K562 (cell line): Measurements from ENCODE around the gene PDE6G. TPM values are rescaled to one million over a fixed set of nuclear protein-coding genes. Genes with fewer than 3 reads are reported as not detected.
A peak's percentile ranks its signal among the peaks of the same experiment; 100 is the strongest.

ENCODE experiments used
- CREM ChIP-seq: IDR thresholded peaks from 2 replicates; pipeline ENCODE4 v1.6.1; 2014; ENCODE audit warnings: antibody characterized with exemption, low read depth
- CXXC5 ChIP-seq: fragments of 250-450 bp; sonication (Bioruptor Pico); IDR thresholded peaks from 2 replicates; pipeline ENCODE4 v1.8.0; 2022; ENCODE audit warnings: inconsistent platforms, mild to moderate bottlenecking, moderate library complexity
- DPF2 ChIP-seq: fragments of 450-650 bp; IDR thresholded peaks from 2 replicates; pipeline ENCODE4 v1.6.1; 2016
- ELF4 ChIP-seq: fragments of 450-650 bp; formaldehyde crosslinking; IDR thresholded peaks from 2 replicates; pipeline ENCODE4 v1.4.0; 2022; ENCODE audit warnings: missing genetic modification characterization
- GTF2E2 ChIP-seq: fragments of 200-800 bp; sonication (Bioruptor generic); IDR thresholded peaks from 2 replicates; pipeline ENCODE4 v1.6.1; 2016; ENCODE audit warnings: missing genetic modification characterization, missing compliant biosample characterization
- HCFC1 ChIP-seq: IDR thresholded peaks from 2 replicates; pipeline ENCODE4 v1.6.1; 2012; ENCODE audit warnings: low read depth, low read length, improper control_type of control experiment
- ID3 ChIP-seq, 2 experiments: fragments of 250-450 bp in 1 of 2; fragments of 450-650 bp in 1 of 2; sonication (Bioruptor Pico) in 1 of 2; IDR thresholded peaks; 2 replicates each; pipeline versions ENCODE4 v1.6.1 to v1.8.0; 2016 to 2021; ENCODE audit warnings: mild to moderate bottlenecking in 2 of 2, moderate library complexity in 2 of 2, missing compliant biosample characterization in 1 of 2, missing genetic modification characterization in 1 of 2
- L3MBTL2 ChIP-seq: fragments of 450-650 bp; IDR thresholded peaks from 2 replicates; pipeline ENCODE4 v1.6.1; 2016; ENCODE audit warnings: mild to moderate bottlenecking, moderate library complexity
- MXI1 ChIP-seq: IDR thresholded peaks from 2 replicates; pipeline ENCODE4 v1.6.1; 2011; ENCODE audit warnings: low read depth, mild to moderate bottlenecking, improper control_type of control experiment, low read length
- NCOA4 ChIP-seq: fragments of 450-650 bp; IDR thresholded peaks from 2 replicates; pipeline ENCODE4 v1.6.1; 2018; ENCODE audit warnings: mild to moderate bottlenecking; ENCODE audit not compliant: partially characterized antibody
- PTTG1 ChIP-seq: fragments of 450-650 bp; IDR thresholded peaks from 2 replicates; pipeline ENCODE4 v1.6.1; 2016; ENCODE audit warnings: low read depth, mild to moderate bottlenecking, missing genetic modification characterization, missing compliant biosample characterization
- SAP30 ChIP-seq: fragments of 200-600 bp; sonication (generic); IDR thresholded peaks from 2 replicates; pipeline ENCODE4 v1.6.1; 2012; ENCODE audit warnings: borderline replicate concordance, low read depth, mild to moderate bottlenecking, moderate library complexity, low read length, control low read depth, inconsistent platforms; ENCODE audit not compliant: insufficient read depth, poor library complexity, severe bottlenecking
- SETDB1 ChIP-seq: IDR thresholded peaks from one replicate; pipeline ENCODE4 v1.6.1; 2012; ENCODE audit warnings: low read length, control low read depth, inconsistent platforms
- TEAD1 ChIP-seq, 2 experiments: fragments of 450-650 bp in 1 of 2; sonication (generic) in 1 of 2; formaldehyde crosslinking; IDR thresholded peaks; 2 replicates each; pipeline versions ENCODE4 v1.4.0 to v1.8.0; 2020 to 2022; ENCODE audit warnings: mild to moderate bottlenecking in 2 of 2, missing genetic modification reagents in 1 of 2
- TEAD2 ChIP-seq: fragments of 450-650 bp; IDR thresholded peaks from 2 replicates; pipeline ENCODE4 v1.6.1; 2016; ENCODE audit warnings: missing genetic modification characterization, control low read depth, missing compliant biosample characterization
- THRA ChIP-seq: fragments of 450-650 bp; IDR thresholded peaks from 2 replicates; pipeline ENCODE4 v1.6.1; 2017; ENCODE audit warnings: mild to moderate bottlenecking, moderate library complexity
- polyA plus RNA-seq, 8 experiments: library from polyadenylated mRNA; depleted of rRNA in 4 of 8; stranded (reverse) in 5 of 8; unstranded in 3 of 8; fragments of >200 nt; fragmentation: Nextera tagmentation in 2 of 8; fragmentation: Illumina TruSeq in 1 of 8; extraction: Ambion mirVana in 2 of 8; extraction: Trizol in 1 of 8; gene quantifications; 2 replicates each; pipeline versions ENCODE4 v1.2.1 to v1.2.3, GENCODE V29; 2011 to 2014; ENCODE audit warnings: inconsistent platforms in 1 of 8, missing spikeins in 1 of 8
- total RNA-seq, 7 experiments: library from RNA; depleted of rRNA in 6 of 7; stranded (reverse); fragments of >200 nt in 6 of 7; fragmentation: Illumina TruSeq in 2 of 7; extraction: Trizol in 2 of 7; gene quantifications; 2 replicates each; pipeline versions ENCODE4 v1.2.1 to v1.2.3, GENCODE V29; 2011 to 2021; ENCODE audit warnings: low replicate concordance in 1 of 7
- TF ChIP-seq, protein P1 (sequence below), 2 experiments: IDR thresholded peaks; 2 replicates each; pipeline ENCODE4 v1.6.1; 2011; ENCODE audit warnings: borderline replicate concordance in 1 of 2, control low read depth in 1 of 2, low read depth in 1 of 2, low read length in 1 of 2, mild to moderate bottlenecking in 1 of 2, mixed read lengths in 1 of 2, moderate library complexity in 1 of 2; ENCODE audit not compliant: insufficient read depth in 1 of 2, insufficient read length in 1 of 2, poor library complexity in 1 of 2, severe bottlenecking in 1 of 2; ENCODE audit errors: extremely low read depth in 1 of 2
- TF ChIP-seq, protein P2 (sequence below): fragments of 250-450 bp; sonication (Bioruptor Pico); IDR thresholded peaks from 2 replicates; pipeline ENCODE4 v1.9.0; 2021; ENCODE audit warnings: mild to moderate bottlenecking
- TF ChIP-seq, protein P3 (sequence below): sonication (generic); formaldehyde crosslinking; IDR thresholded peaks from 2 replicates; pipeline ENCODE4 v1.8.0; 2022; ENCODE audit warnings: missing genetic modification reagents, mild to moderate bottlenecking, moderate library complexity, borderline replicate concordance
- TF ChIP-seq, protein P4 (sequence below), 2 experiments: fragments of 450-650 bp; conservative IDR thresholded peaks; 2 replicates each; pipeline ENCODE4 v1.6.1; 2017; ENCODE audit warnings: mild to moderate bottlenecking in 2 of 2, moderate library complexity in 2 of 2

PDE6G gene
- total and polyA plus RNA-seq, 9 of the 15 experiments (the other 6 are each of a cell fraction or from before 2014, with no cell fraction given): 0.14 to 0.59 TPM; not detected in 7

DNA sequence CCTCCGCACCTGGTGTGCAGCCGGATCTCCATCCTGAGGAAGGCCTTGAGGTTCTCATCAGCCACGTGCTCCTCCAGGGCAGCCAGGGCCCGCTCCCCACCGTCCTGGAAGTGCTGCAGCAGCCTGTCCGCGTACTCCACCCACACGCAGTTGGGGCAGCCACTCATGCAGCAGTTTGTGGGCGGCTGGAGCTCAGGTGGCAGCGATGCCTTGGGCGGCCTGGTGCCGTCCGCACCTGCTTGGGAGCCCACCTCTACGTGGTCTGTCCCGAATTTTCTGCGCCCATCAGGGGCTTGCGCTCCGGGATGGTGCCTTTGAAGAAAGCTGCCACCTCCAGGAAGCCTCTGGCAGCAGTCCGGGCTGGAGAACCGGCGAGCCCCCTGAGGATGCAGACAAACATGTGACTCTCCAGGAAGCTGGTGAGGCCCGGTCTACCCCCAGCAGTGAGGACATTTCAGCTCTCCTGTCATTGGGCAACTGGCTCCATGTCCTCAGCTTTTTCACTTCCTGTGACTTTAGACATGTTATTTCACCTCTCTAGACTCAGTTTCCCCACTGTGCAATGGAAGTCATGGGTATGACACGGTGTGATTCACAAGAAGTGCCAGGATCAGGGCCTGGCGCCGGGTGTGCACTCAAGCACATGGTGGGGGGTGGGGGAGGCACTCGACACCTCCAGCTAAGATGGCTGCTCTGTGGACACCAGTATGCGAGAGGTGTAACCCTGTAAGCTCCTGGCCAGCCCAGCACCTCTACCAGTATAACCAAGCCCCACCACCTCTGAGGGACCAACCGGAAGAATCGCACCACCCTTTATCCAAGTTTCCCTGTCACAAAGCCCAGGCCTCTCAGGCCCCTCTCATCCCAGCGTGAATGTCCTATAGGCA, 9.1 kb upstream of the PDE6G start (continued):
- TF ChIP-seq, protein P1, sequence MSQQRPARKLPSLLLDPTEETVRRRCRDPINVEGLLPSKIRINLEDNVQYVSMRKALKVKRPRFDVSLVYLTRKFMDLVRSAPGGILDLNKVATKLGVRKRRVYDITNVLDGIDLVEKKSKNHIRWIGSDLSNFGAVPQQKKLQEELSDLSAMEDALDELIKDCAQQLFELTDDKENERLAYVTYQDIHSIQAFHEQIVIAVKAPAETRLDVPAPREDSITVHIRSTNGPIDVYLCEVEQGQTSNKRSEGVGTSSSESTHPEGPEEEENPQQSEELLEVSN (IDR thresholded peaks at IDR 0.05; ENCODE audit: borderline replicate concordance in 1 of 2, extremely low read depth in 1 of 2, insufficient read depth in 1 of 2, insufficient read length in 1 of 2, low read depth in 1 of 2, low read length in 1 of 2, poor library complexity in 1 of 2, severe bottlenecking in 1 of 2): peak; percentile 94 to 95
- TF ChIP-seq, protein P2, sequence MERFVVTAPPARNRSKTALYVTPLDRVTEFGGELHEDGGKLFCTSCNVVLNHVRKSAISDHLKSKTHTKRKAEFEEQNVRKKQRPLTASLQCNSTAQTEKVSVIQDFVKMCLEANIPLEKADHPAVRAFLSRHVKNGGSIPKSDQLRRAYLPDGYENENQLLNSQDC: no peak
- no peak for TF ChIP-seq SAP30
- no peak for TF ChIP-seq NCOA4
- no peak for TF ChIP-seq ID3 (CRISPR knock-in tag; IDR thresholded peaks at IDR 0.05)
- TF ChIP-seq ID3 (tag; IDR thresholded peaks at IDR 0.05): peak; percentile 95
- TF ChIP-seq TEAD2 (tag): peak; percentile 68; the same call in 1 of the 2 replicates
- TF ChIP-seq L3MBTL2: peak; percentile 98
- TF ChIP-seq, protein P3, sequence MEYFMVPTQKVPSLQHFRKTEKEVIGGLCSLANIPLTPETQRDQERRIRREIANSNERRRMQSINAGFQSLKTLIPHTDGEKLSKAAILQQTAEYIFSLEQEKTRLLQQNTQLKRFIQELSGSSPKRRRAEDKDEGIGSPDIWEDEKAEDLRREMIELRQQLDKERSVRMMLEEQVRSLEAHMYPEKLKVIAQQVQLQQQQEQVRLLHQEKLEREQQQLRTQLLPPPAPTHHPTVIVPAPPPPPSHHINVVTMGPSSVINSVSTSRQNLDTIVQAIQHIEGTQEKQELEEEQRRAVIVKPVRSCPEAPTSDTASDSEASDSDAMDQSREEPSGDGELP (CRISPR knock-in tag): no peak
- TF ChIP-seq SETDB1: no peak
- TF ChIP-seq CREM: peak; percentile 5; the same call in 1 of the 2 replicates
- TF ChIP-seq GTF2E2 (tag): no peak
- no peak for TF ChIP-seq MXI1
- TF ChIP-seq, protein P4, sequence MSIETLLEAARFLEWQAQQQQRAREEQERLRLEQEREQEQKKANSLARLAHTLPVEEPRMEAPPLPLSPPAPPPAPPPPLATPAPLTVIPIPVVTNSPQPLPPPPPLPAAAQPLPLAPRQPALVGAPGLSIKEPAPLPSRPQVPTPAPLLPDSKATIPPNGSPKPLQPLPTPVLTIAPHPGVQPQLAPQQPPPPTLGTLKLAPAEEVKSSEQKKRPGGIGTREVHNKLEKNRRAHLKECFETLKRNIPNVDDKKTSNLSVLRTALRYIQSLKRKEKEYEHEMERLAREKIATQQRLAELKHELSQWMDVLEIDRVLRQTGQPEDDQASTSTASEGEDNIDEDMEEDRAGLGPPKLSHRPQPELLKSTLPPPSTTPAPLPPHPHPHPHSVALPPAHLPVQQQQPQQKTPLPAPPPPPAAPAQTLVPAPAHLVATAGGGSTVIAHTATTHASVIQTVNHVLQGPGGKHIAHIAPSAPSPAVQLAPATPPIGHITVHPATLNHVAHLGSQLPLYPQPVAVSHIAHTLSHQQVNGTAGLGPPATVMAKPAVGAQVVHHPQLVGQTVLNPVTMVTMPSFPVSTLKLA (conservative IDR thresholded peaks at IDR 0.05): peak; percentile 45 to 62
- TF ChIP-seq CXXC5: peak; percentile 66; the same call in 1 of the 2 replicates
- TF ChIP-seq TEAD1 (CRISPR knock-in tag; IDR thresholded peaks at IDR 0.05): peak in 1 of 2 experiments; percentile 80; a peak in 2 of 4 replicates
- TF ChIP-seq HCFC1: no peak
- TF ChIP-seq THRA: no peak
- TF ChIP-seq PTTG1 (tag): peak; percentile 68
- TF ChIP-seq ELF4 (CRISPR knock-in tag): peak; percentile 79
- TF ChIP-seq DPF2: no peak
